HG02798 (cell line): Measurements from ENCODE around the gene MYEOV.

ENCODE experiments used
- ATAC-seq: cut with Tn5 transposase; IDR thresholded peaks from one replicate; pipeline ENCODE4 v1.9.1; 2021; ENCODE audit warnings: mild to moderate bottlenecking; ENCODE audit not compliant: unreplicated experiment, poor library complexity

Gene MYEOV

GRCh38 chr11:69285766-69286165, 8.2 kb upstream of the MYEOV start:
- no peak for ATAC-seq

- ATAC-seq: no peak
These were observed 7.3 kb upstream of the MYEOV start for GRCh38 chr11:69286374-69287371.

- no peak for ATAC-seq
These were observed 5.7 kb upstream of the MYEOV start for GRCh38 chr11:69287968-69288882.

GRCh38 chr11:69288883-69289242, 5.1 kb upstream of the MYEOV start:
- ATAC-seq: no peak

- ATAC-seq: no peak
These were observed 3.1 kb upstream of the MYEOV start for GRCh38 chr11:69290806-69291205.

- no peak for ATAC-seq
These were observed 2.4 kb upstream of the MYEOV start for GRCh38 chr11:69291459-69292110.

GRCh38 chr11:69292221-69292648, 1.7 kb upstream of the MYEOV start:
- no peak for ATAC-seq

GRCh38 chr11:69293087-69293486, 868 bp upstream of the MYEOV start:
- ATAC-seq: no peak

- ATAC-seq: no peak
These were observed 670 bp downstream of the MYEOV start for GRCh38 chr11:69294571-69295078.

- ATAC-seq: no peak
These were observed 1.4 kb downstream of the MYEOV start for GRCh38 chr11:69295079-69295994.

- no peak for ATAC-seq
These were observed 2.3 kb downstream of the MYEOV start for GRCh38 chr11:69295995-69296889.

GRCh38 chr11:69296890-69297786, 3.2 kb downstream of the MYEOV start:
- peak; percentile 62 for ATAC-seq

- peak; percentile 14 for ATAC-seq
These were observed 3.9 kb downstream of the MYEOV start for GRCh38 chr11:69297787-69298266.

- ATAC-seq: peak; percentile 42
These were observed 4.5 kb downstream of the MYEOV start for GRCh38 chr11:69298267-69299022.

GRCh38 chr11:69299023-69299461, 5.1 kb downstream of the MYEOV start:
- no peak for ATAC-seq

- ATAC-seq: no peak
These were observed 5.6 kb downstream of the MYEOV start for GRCh38 chr11:69299572-69299971.
